Eye (tissue), 1 donor: Measurements from ENCODE around the gene ACTR8.
"Not testable (repeated sequence)": the region's sequence is repeated elsewhere in the genome, so short reads cannot be mapped to it uniquely, and the experiment has no call there.

Experiments used
- DNase-seq: peaks from one replicate; pipeline ENCODE4 v3.0.0-alpha.2; 2015

ACTR8 gene, protein sequence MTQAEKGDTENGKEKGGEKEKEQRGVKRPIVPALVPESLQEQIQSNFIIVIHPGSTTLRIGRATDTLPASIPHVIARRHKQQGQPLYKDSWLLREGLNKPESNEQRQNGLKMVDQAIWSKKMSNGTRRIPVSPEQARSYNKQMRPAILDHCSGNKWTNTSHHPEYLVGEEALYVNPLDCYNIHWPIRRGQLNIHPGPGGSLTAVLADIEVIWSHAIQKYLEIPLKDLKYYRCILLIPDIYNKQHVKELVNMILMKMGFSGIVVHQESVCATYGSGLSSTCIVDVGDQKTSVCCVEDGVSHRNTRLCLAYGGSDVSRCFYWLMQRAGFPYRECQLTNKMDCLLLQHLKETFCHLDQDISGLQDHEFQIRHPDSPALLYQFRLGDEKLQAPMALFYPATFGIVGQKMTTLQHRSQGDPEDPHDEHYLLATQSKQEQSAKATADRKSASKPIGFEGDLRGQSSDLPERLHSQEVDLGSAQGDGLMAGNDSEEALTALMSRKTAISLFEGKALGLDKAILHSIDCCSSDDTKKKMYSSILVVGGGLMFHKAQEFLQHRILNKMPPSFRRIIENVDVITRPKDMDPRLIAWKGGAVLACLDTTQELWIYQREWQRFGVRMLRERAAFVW

DNA sequence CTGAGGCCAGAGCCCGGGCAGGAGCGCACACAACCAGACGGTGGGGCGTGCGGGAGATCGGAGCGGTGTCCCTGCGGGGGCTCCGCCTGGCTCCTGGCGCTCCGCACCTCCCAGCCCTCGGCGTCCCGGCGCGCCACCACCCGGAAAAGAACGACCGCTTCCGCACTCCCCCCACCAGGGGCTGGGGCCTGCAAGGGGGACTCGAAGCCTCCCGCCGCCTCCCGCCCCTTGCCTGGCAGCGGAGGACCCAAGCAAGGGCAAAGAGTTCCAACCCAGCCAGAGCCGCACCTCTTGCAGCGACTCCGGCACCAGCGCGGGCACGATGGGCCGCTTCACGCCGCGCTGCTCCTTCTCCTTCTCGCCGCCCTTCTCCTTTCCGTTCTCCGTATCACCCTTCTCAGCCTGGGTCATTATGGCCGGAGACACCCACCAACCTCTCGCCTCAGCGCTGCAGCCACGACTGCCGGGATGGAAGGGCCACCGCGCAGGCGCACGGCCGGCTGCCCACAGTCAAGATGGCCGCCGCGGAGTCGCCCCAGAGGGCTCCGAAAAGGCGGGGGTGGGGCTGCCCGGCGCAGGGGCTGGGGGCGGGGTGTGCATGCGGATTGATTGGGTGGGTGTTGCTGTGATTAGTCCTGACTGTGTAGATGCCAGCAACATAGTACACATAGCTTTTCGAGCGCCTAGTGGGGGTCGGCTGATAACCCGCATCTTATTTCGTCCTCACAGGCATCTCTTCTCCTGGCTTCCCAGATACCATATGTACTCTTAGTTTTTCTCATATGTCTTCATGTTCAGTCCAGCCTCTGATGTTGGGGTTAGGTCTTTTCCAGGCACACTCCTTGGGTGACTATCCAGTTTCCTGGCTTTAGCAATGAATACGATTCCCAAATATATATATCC lies at the start of gene ACTR8:
TSS of gene ACTR8 (minus strand) at position 462 of the 903 bp plus-strand sequence. CDS start at position 411, 51 bp downstream.
- peak; percentile 94 for DNase-seq

GRCh38 chr3:53927208-53927872 lies 45.4 kb upstream of the ACTR8 start:
- DNase-seq = not testable (repeated sequence)

DNA sequence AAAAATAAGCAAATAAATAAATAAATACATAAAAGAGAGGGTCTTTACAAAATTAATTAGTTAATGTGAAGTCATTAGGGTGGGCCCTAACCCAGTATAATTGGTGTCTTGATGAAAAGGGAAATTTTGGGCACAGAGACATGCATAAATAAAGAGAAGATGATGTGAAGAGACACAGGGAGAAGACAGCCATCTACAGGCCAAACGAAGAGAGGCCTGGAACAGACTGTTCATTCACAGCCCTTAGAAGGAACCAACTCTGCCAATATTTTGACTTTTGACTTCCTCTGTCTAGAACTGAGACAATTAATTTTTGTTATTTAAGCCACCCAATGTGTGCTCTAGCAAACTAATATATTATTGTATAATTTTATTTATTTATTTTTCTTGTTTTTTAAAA lies 39.3 kb upstream of the ACTR8 start:
- no peak for DNase-seq

GRCh38 chr3:53919741-53920140 lies 37.8 kb upstream of the ACTR8 start:
- no peak for DNase-seq

DNA sequence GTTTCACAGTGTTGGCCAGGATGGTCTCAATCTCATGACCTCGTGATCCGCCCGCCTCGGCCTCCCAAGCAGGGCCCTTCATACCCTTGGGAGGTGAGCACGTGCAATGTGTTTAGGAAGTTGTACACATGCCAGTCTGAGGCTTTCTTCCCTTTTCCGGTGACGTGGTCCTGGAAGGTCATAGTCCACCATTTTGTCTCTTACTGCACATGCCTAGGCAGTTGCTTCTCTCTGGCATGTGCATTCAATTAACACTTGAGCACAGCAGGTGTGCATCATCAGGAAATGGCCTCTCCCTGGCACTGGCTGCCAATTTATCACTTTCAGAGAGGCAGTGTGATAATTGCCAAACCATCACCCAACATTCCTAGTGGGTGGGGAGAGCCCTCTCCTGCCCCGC lies 31.4 kb upstream of the ACTR8 start:
- DNase-seq = no peak

GRCh38 chr3:53902711-53903110 lies 20.8 kb upstream of the ACTR8 start:
- DNase-seq = no peak

DNA sequence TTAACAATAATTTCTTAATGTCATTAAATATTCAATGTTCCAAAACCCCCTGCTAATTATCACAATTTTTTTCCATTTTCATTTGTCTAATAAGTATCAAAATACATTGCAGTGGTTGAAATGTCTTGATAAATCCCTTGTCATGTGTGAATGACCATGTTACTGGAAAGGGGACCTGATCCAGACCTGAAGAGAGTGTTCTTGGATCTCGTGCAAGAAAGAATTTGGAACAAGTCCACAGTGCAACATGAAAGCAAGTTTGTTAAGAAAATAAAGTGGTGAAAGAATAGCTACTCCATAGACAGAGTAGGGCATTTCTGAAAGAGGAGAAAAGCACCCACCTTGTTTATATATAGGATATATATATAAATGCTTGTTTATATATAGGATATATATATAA lies 20.1 kb upstream of the ACTR8 start:
- DNase-seq = no peak

DNA sequence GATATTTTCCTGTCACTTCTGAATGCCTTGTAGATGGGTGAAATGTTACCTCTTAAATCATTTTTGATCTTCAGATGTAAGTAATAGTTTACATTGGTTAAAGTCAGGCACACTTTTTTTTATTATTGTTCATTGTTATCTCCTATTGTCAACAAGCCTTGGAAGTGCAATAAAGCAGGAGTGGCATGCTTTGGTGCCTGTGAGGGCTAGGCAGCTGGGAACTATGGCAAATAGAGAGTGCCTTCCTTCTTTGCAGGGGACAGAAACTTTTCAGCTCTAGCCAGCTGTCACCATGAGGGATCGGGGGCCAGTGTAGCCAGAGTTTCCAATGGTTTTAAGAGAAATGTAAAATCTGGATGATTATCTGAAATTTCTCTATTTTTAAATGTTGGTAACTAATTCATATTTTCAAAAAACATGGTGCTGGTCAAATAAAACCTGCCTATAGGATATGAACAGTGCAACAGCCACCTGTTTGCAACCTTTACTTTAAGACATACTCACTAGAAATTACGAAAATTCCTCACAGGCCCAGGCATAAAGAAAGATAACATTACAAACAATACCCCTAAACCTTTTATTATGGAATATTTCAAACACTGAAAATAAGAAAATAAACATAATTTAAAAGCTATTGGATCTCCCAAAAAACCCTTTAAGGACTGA lies 18.8 kb upstream of the ACTR8 start:
- no peak for DNase-seq

DNA sequence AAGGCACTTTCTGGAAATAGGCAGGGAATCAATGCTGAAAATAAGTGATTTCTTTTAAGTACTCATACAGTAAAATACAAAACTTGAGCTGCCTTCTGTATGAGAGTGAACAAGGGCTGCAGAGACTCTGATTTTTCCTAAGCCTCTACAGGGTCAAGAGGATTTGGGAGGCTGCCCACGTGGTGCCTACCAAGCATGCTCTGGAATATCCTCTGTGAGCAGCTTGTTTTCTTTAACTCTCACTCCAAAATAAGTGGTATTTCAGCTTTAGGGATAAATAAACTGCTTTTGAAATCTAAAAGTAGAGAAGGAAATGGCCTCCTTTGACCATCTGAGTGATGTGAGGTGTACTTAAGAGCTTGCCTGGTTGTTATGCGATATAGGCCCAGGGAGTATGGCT lies 17.8 kb upstream of the ACTR8 start:
- no peak for DNase-seq

DNA sequence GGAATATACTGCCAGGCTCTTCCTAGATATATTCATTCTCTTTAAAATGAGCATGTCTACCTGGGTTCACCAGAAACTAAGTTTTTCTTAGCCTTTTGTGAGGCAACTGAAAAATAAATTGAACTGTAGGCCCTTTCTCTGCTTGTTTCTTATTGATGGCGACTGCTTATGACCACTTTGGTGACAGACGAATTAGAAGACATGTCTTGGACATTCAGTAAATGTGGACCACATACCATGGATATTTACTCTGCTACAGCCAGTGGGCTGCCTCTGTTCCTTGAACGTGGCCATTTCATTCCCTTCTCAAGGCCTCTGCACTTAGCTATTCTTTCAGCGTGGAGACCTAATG lies 10.3 kb upstream of the ACTR8 start:
- no peak for DNase-seq

- peak; percentile 100 for DNase-seq
Measured at GRCh38 chr3:53891497-53892285, 9.7 kb upstream of the ACTR8 start, which contains the start of gene SELENOK. Gene SELENOK (minus strand): TSS chr3:53891859.

DNA sequence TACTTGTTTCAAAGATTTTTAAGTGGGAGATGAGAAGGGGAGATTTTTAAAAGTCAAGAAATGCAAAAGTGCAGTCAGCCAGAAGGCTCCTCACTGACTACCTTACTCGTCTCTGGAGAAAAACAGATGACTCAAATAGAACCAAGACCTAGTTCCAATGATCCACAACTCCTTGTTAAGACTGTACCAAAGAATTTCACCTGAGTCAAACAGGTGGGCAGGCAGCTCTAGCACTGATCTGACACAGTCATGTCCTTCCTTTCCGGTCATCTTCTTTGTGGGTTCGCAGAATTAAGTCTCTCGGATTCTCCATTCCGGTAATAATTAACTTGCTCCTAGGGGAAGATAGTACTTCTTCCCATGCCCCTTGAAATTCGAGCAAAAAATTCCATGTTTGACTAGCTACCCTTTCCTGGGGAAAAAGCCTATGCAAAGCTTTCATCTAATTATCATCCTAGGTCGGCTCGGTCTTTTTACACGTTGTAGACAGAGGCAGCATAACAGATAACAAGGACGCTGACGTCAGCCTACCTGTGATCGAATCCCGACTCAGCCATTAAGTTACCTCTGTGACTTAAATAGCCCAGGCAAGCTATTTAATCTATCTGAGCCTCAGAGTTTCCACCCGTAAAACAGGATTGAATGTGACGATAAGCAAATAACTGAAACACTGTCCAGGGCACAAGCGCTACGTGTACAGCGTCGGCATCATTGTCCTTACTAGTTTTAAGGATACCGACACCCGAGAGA lies 8.9 kb upstream of the ACTR8 start:
- peak; percentile 79 for DNase-seq

DNA sequence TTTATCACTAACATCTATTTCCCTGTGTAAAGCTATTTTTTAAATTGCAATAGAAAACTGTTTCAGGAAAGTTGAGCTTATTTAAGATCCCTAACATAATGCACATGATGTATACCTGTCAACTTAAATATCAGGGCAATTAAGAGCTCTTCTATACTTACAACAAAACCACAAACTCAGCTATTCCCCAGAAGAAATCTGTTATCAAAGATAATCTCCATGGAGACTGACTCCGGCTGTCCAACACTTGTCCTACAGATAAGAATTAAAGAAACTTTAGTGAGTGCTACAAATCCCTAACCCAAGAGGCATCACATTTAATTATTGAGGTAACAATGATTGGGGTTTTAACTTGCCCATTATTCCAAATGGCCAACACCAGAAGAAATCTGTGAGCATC lies 6.3 kb upstream of the ACTR8 start:
- no peak for DNase-seq

GRCh38 chr3:53887446-53887845 lies 5.5 kb upstream of the ACTR8 start:
- no peak for DNase-seq

DNA sequence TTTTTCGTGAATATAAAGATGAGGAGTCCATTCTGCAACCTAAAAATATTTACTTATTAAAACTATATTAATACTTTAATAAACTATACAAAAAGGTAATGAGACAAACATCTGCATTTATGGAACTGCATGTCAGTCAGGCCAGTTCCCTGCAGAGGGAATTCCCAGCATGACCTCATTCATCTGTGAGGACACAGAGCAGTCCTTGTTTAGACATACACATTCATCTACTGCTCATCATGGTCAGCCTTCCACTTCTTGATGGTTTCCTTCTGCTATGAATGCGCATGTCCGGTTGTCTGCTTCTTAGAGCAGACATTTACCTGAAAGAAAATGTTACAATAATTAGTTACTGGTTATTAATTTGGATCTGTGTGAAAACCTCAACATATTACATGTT lies 3.3 kb upstream of the ACTR8 start:
- DNase-seq = no peak

GRCh38 chr3:53884623-53885022 lies 2.7 kb upstream of the ACTR8 start:
- no peak for DNase-seq

- DNase-seq = no peak
Measured at GRCh38 chr3:53883008-53883407, 1.1 kb upstream of the ACTR8 start.

GRCh38 chr3:53880396-53881345 lies 1.3 kb downstream of the ACTR8 start:
- DNase-seq = peak; percentile 18

DNA sequence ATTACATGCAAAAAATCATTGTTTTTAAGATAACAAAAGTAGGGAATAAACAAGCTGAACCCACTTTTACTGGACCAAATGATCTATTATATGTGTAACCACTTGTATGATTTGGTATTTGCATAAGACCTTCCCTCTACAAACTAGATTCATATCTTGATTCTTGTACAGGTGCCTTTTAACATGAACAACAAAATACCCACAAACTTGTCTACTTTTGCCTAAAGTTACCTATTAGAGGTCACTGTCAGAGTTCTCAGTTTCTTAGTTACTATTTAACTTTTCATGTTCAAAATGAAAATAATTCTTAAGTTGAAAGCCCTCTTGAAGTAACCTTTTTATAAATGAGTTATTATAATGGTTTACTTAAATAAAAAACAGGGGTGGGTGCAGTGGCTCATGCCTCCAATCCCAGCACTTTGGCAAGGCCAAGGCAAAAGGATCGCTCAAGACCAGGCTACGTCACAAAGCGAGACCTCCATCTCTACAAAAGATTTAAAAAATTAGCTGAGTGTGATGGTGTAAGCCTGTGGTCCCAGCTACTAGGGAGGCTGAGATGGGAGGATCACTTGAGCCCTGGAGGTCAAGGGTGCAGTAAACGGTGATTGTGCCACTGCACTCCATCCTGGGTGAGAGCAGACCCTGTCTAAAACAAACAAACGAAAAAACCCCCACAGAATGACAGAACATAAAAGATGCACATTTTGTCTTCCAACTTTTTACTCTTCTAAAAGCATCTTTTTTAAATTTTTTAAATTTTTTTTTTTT lies 16.0 kb downstream of the ACTR8 start:
- no peak for DNase-seq
